OCI-LY1 (cell line): ENCODE data around the gene IGFN1.

ENCODE experiments used
- H2AFZ ChIP-seq: fragments of 200-600 bp; sonication (generic), shearing (Covaris generic); 2 replicates; pipeline ENCODE4 v1.6.0; 2014; ENCODE audit warnings: antibody characterized with exemption, mild to moderate bottlenecking, low read length
- H3F3A ChIP-seq: fragments of 200-600 bp; sonication (generic), shearing (Covaris generic); 2 replicates; pipeline ENCODE4 v1.6.0; 2014; ENCODE audit warnings: mild to moderate bottlenecking, antibody characterized with exemption, low read length, moderate library complexity; ENCODE audit not compliant: insufficient read depth
- H3K27ac ChIP-seq: fragments of 200-600 bp; sonication (generic); 2 replicates; pipeline ENCODE4 v1.5.1; 2014; ENCODE audit warnings: low read length, mixed run types, mild to moderate bottlenecking, low read depth; ENCODE audit not compliant: poor library complexity, severe bottlenecking
- H3K27me3 ChIP-seq: fragments of 200-600 bp; sonication (generic); 2 replicates; pipeline ENCODE4 v1.6.0; 2014; ENCODE audit warnings: antibody characterized with exemption, mild to moderate bottlenecking, low read length, moderate library complexity; ENCODE audit not compliant: insufficient read depth
- H3K36me3 ChIP-seq: fragments of 200-600 bp; sonication (generic); 2 replicates; pipeline ENCODE4 v1.6.1; 2014; ENCODE audit warnings: mild to moderate bottlenecking, antibody characterized with exemption, low read length, moderate library complexity, mixed read lengths; ENCODE audit not compliant: insufficient read depth
- H3K4me1 ChIP-seq: fragments of 200-600 bp; sonication (generic); 2 replicates; pipeline ENCODE4 v1.5.1; 2014; ENCODE audit warnings: mild to moderate bottlenecking, low read length, moderate library complexity; ENCODE audit not compliant: insufficient read depth, severe bottlenecking
- H3K4me2 ChIP-seq: fragments of 200-600 bp; sonication (generic), shearing (Covaris generic); 2 replicates; pipeline ENCODE4 v1.6.1; 2014; ENCODE audit warnings: low read length
- H3K4me3 ChIP-seq: fragments of 200-600 bp; sonication (generic); 2 replicates; pipeline ENCODE4 v1.5.1; 2014; ENCODE audit warnings: low read length, low read depth, mild to moderate bottlenecking, mixed read lengths; ENCODE audit not compliant: poor library complexity, severe bottlenecking
- H3K79me2 ChIP-seq: fragments of 200-600 bp; shearing (Covaris generic); 2 replicates; pipeline ENCODE4 v1.6.1; 2016; ENCODE audit warnings: mixed run types, low read length, mixed read lengths; ENCODE audit not compliant: insufficient read depth
- H3K9ac ChIP-seq: fragments of 200-600 bp; sonication (generic), shearing (Covaris generic); 2 replicates; pipeline ENCODE4 v1.6.1; 2014; ENCODE audit warnings: mild to moderate bottlenecking, low read length, mixed read lengths
- H3K9me2 ChIP-seq: fragments of 200-600 bp; sonication (generic), shearing (Covaris generic); 2 replicates; pipeline ENCODE4 v1.6.1; 2014; ENCODE audit warnings: low read depth, mild to moderate bottlenecking, low read length, mixed read lengths
- H3K9me3 ChIP-seq: fragments of 200-600 bp; shearing (Covaris generic); 2 replicates; pipeline ENCODE4 v1.6.1; 2014; ENCODE audit warnings: low read length, mixed read lengths
- H4K20me1 ChIP-seq: fragments of 200-600 bp; sonication (generic), shearing (Covaris generic); 2 replicates; pipeline ENCODE4 v1.6.0; 2016; ENCODE audit warnings: mild to moderate bottlenecking, low read length; ENCODE audit not compliant: insufficient read depth
- CTCF ChIP-seq: fragments of 200-600 bp; sonication (generic), shearing (Covaris generic); IDR thresholded peaks from 2 replicates; pipeline ENCODE4 v1.5.1; 2017; ENCODE audit warnings: mild to moderate bottlenecking, antibody characterized with exemption, low read length, moderate library complexity, mixed read lengths
- EZH2 ChIP-seq: fragments of 200-600 bp; sonication (generic), shearing (Covaris generic); IDR thresholded peaks from 2 replicates; pipeline ENCODE4 v1.8.0; 2017; ENCODE audit warnings: borderline replicate concordance, mixed run types, mild to moderate bottlenecking, antibody characterized with exemption, low read length, moderate library complexity, mixed read lengths

The IGFN1 gene

GRCh38 chr1:201181323-201181722 lies 9.3 kb upstream of the IGFN1 start:
- Histone ChIP-seq H4K20me1 (no peaks in the 10 kb centered on the region), H3K4me3 (no peak overlapping the region), H3K36me3 (no peaks in the 10 kb centered on the region; the same call in 1 of the 2 replicates), H3K9ac (no peak overlapping the region), H3K27ac (no peak overlapping the region), H3F3A (no peaks in the 10 kb centered on the region), H3K4me2 (no peak overlapping the region), H3K79me2 (no peaks in the 10 kb centered on the region), H2AFZ (no peak overlapping the region), H3K4me1 (no peaks in the 10 kb centered on the region), H3K9me2 (no peaks in the 10 kb centered on the region), H3K27me3 (peaks cover 13% of the 10 kb centered on the region; the same call in 1 of the 2 replicates), H3K9me3 (no peaks in the 10 kb centered on the region)
- TF ChIP-seq CTCF (no peak), EZH2 (no peak)

- no peaks in the 10 kb centered on the region for H3K4me1 ChIP-seq
- H3K27me3 ChIP-seq = peaks cover 13% of the 10 kb centered on the region; the same call in 1 of the 2 replicates
- no peaks in the 10 kb centered on the region for H3K79me2 ChIP-seq
- no peak overlapping the region for H3K4me3 ChIP-seq
- H3K9me2 ChIP-seq = no peaks in the 10 kb centered on the region
- H3K27ac ChIP-seq = no peak overlapping the region
- H2AFZ ChIP-seq = no peak overlapping the region
- H4K20me1 ChIP-seq = no peaks in the 10 kb centered on the region
- H3K36me3 ChIP-seq = no peaks in the 10 kb centered on the region; the same call in 1 of the 2 replicates
- no peaks in the 10 kb centered on the region for H3F3A ChIP-seq
- no peak overlapping the region for H3K9ac ChIP-seq
- no peak overlapping the region for H3K4me2 ChIP-seq
- H3K9me3 ChIP-seq = no peaks in the 10 kb centered on the region
- no peak for TF ChIP-seq EZH2
- TF ChIP-seq CTCF = no peak
These were observed 8.9 kb upstream of the IGFN1 start for GRCh38 chr1:201181726-201182125.

- Histone ChIP-seq H3K4me3 (no peak overlapping the region), H3K4me2 (no peak overlapping the region), H3K79me2 (no peaks in the 10 kb centered on the region), H3K27ac (no peak overlapping the region), H3F3A (no peaks in the 10 kb centered on the region), H3K9me3 (no peaks in the 10 kb centered on the region), H3K36me3 (no peaks in the 10 kb centered on the region; the same call in 1 of the 2 replicates), H3K9me2 (no peaks in the 10 kb centered on the region), H4K20me1 (no peaks in the 10 kb centered on the region), H2AFZ (no peak overlapping the region), H3K27me3 (peaks cover 13% of the 10 kb centered on the region; the same call in 1 of the 2 replicates), H3K4me1 (no peaks in the 10 kb centered on the region), H3K9ac (no peak overlapping the region)
- TF ChIP-seq EZH2 = no peak
- no peak for TF ChIP-seq CTCF
These were observed 7.4 kb upstream of the IGFN1 start for GRCh38 chr1:201183209-201183608.
